ENCODE results near the gene SNAPC5. TPM values are rescaled to one million over a fixed set of nuclear protein-coding genes. Genes with fewer than 3 reads are reported as not detected.

The SNAPC5 gene
- total and polyA plus RNA-seq, 10 of the 15 experiments (the other 5 are each of a cell fraction or from before 2014, with no cell fraction given): 14.4 to 53.5 (median 36.9) TPM

GRCh38 chr15:66477011-66477410, 20.6 kb downstream of the SNAPC5 start:
- H3K79me2 ChIP-seq (ENCODE audit: control insufficient read depth, insufficient read depth, low read length): peaks cover 16% of the 10 kb centered on the region
- POLR2A ChIA-PET: no interaction called here
- RAD21 ChIA-PET (ENCODE audit: unreplicated experiment): no interaction called here
- no peaks in the 10 kb centered on the region for H3K9me3 ChIP-seq (replicated peaks; ENCODE audit: control insufficient read depth, insufficient read depth, low read length)
- H3K9ac ChIP-seq (ENCODE audit: control insufficient read depth, insufficient read depth, low read length): no peak overlapping the region
- WGBS (ENCODE audit: insufficient coverage, insufficient replicate concordance, low lambda C conversion rate, missing lambda C conversion rate): 92% methylated on average over 2 of the region's 2 CpGs
- TF ChIP-seq MEF2A (IDR thresholded peaks at IDR 0.05; ENCODE audit: insufficient read depth, low read depth, low read length) (no peak), RAD51 (IDR thresholded peaks at IDR 0.05) (no peak), BMI1 (IDR thresholded peaks at IDR 0.05; ENCODE audit: borderline replicate concordance) (no peak), POU2F2 (IDR thresholded peaks at IDR 0.05; ENCODE audit: borderline replicate concordance, low read depth, low read length) (no peak), TAF1 (IDR thresholded peaks at IDR 0.05; ENCODE audit: borderline replicate concordance, low read depth, low read length) (no peak), HDAC6 (IDR thresholded peaks at IDR 0.05; ENCODE audit: unreplicated experiment) (no peak), JUNB (IDR thresholded peaks at IDR 0.05) (no peak)
- in situ Hi-C loops (cut with MboI) (no loop called here), intact Hi-C loops (cut with micrococcal nuclease; ENCODE audit: unreplicated experiment) (no loop called here)
- no peaks in the 10 kb centered on the region; the same call in 1 of the 2 replicates for H4K20me1 ChIP-seq (ENCODE audit: control insufficient read depth, insufficient read depth)
- no peak overlapping the region for H3K4me2 ChIP-seq (ENCODE audit: control insufficient read depth, insufficient read depth)
- BruUV-seq (replicated peaks): no TSS peak
- CTCF ChIA-PET: interaction anchor here (0.8 to 1.2 kb wide), 2 partner anchors 15 to 61 kb away, joined by 3 read pairs; no protein-coding TSS in a partner anchor
- ATAC-seq (no peak), FAIRE-seq (no peak), DNase-seq (ENCODE audit: low read depth, low spot score) (no peak)
- H3K4me1 ChIP-seq (ENCODE audit: control insufficient read depth, insufficient read depth, low read length): peaks cover 32% of the 10 kb centered on the region
- no peak overlapping the region for H3K4me3 ChIP-seq
- no peaks in the 10 kb centered on the region for H3K27me3 ChIP-seq (replicated peaks in 1 of 2; ENCODE audit: control insufficient read depth in 2 of 2, insufficient read depth in 2 of 2, low read length in 1 of 2)
- no peak overlapping the region for H2AFZ ChIP-seq (ENCODE audit: control insufficient read depth, low read depth, low read length)
- H3K27ac ChIP-seq (ENCODE audit: control insufficient read depth, insufficient read depth): no peak overlapping the region
- peaks cover 10% of the 10 kb centered on the region in 2 experiments for H3K36me3 ChIP-seq (ENCODE audit: control insufficient read depth in 2 of 2, insufficient read depth in 2 of 2, low read length in 1 of 2)
- SMC1A ChIA-PET (ENCODE audit: uncharacterized antibody, unreplicated experiment): no interaction called here

GRCh38 chr15:66476535-66476934, 21.0 kb downstream of the SNAPC5 start:
- ATAC-seq (no peak), DNase-seq (ENCODE audit: low read depth, low spot score) (no peak), FAIRE-seq (no peak)
- Histone ChIP-seq H4K20me1 (ENCODE audit: control insufficient read depth, insufficient read depth) (no peaks in the 10 kb centered on the region; the same call in 1 of the 2 replicates), H2AFZ (ENCODE audit: control insufficient read depth, low read depth, low read length) (no peak overlapping the region), H3K4me3 (no peak overlapping the region), H3K79me2 (ENCODE audit: control insufficient read depth, insufficient read depth, low read length) (peaks cover 16% of the 10 kb centered on the region), H3K9me3 (replicated peaks; ENCODE audit: control insufficient read depth, insufficient read depth, low read length) (no peaks in the 10 kb centered on the region), H3K36me3 (ENCODE audit: control insufficient read depth in 2 of 2, insufficient read depth in 2 of 2, low read length in 1 of 2) (peaks cover 5 to 6% of the 10 kb centered on the region in 2 experiments; a peak in 3 of 4 replicates), H3K4me2 (ENCODE audit: control insufficient read depth, insufficient read depth) (no peak overlapping the region), H3K9ac (ENCODE audit: control insufficient read depth, insufficient read depth, low read length) (no peak overlapping the region), H3K27me3 (replicated peaks in 1 of 2; ENCODE audit: control insufficient read depth in 2 of 2, insufficient read depth in 2 of 2, low read length in 1 of 2) (no peaks in the 10 kb centered on the region), H3K27ac (ENCODE audit: control insufficient read depth, insufficient read depth) (no peak overlapping the region; the same call in 1 of the 2 replicates), H3K4me1 (ENCODE audit: control insufficient read depth, insufficient read depth, low read length) (peaks cover 32% of the 10 kb centered on the region)
- ChIA-PET POLR2A (no interaction called here), RAD21 (ENCODE audit: unreplicated experiment) (no interaction called here), SMC1A (ENCODE audit: uncharacterized antibody, unreplicated experiment) (interaction anchor here (1.0 kb wide), 1 partner anchor 89 kb away, joined by 3 read pairs; no protein-coding TSS in a partner anchor), CTCF (interaction anchor here (0.6 to 1.2 kb wide), 3 partner anchors 15 to 843 kb away, joined by 3 to 4 read pairs (median 3); no protein-coding TSS in a partner anchor)
- intact Hi-C loops (cut with micrococcal nuclease; ENCODE audit: unreplicated experiment): no loop called here
- WGBS (ENCODE audit: insufficient coverage, insufficient replicate concordance, low lambda C conversion rate, missing lambda C conversion rate): 54% methylated on average over 4 of the region's 4 CpGs
- in situ Hi-C loops (cut with MboI): no loop called here
- no peak for TF ChIP-seq YY1 (IDR thresholded peaks at IDR 0.05; ENCODE audit: low read depth, low read length)
- no peak for TF ChIP-seq EZH2 (IDR thresholded peaks at IDR 0.05; ENCODE audit: borderline replicate concordance, control insufficient read depth, low read depth, low read length)
- no peak for TF ChIP-seq NBN (IDR thresholded peaks at IDR 0.05)
- BruUV-seq (replicated peaks): no TSS peak

Data from GM12878 (cell line).